GM19238 (cell line): ENCODE results near the gene RHBG.
"Not testable (repeated sequence)": the region's sequence is repeated elsewhere in the genome, so short reads cannot be mapped to it uniquely, and the experiment has no call there.

Source experiments
- DNase-seq: peaks from one replicate; pipeline ENCODE4 v3.0.0; 2011; ENCODE audit warnings: low spot score; ENCODE audit not compliant: insufficient read length

Gene RHBG

GRCh38 chr1:156368889-156369684 is at the start of gene RHBG:
Gene RHBG (plus strand): TSS chr1:156369211. CDS start chr1:156369250, 39 bp downstream.
- no peak for DNase-seq

- no peak for DNase-seq
These were observed 49.3 kb upstream of the RHBG start for GRCh38 chr1:156319664-156320063.

- no peak for DNase-seq
These were observed 48.5 kb upstream of the RHBG start for GRCh38 chr1:156320560-156320959.

GRCh38 chr1:156323179-156323578 is 45.8 kb upstream of the RHBG start:
- DNase-seq = not testable (repeated sequence)

- DNase-seq = no peak
These were observed 32.8 kb upstream of the RHBG start for GRCh38 chr1:156336242-156336641.

- DNase-seq = no peak
These were observed 31.7 kb upstream of the RHBG start for GRCh38 chr1:156337052-156337887.

- no peak for DNase-seq
These were observed 31.2 kb upstream of the RHBG start for GRCh38 chr1:156337888-156338179.

- DNase-seq = peak; percentile 94
These were observed 30.6 kb upstream of the RHBG start, which contains the start of the genes CCT3 and TSACC for GRCh38 chr1:156338180-156338976. Gene CCT3 (minus strand): TSS chr1:156338292. CDS start chr1:156338184, 108 bp downstream. Gene TSACC (plus strand): TSS chr1:156338526. CDS start chr1:156339758, 1,232 bp downstream.

GRCh38 chr1:156342166-156342955 is 26.6 kb upstream of the RHBG start:
- DNase-seq = no peak

GRCh38 chr1:156344409-156344808 is 24.6 kb upstream of the RHBG start:
- no peak for DNase-seq

- not testable (repeated sequence) for DNase-seq
These were observed 23.0 kb upstream of the RHBG start for GRCh38 chr1:156346035-156346434.

- no peak for DNase-seq
These were observed 22.4 kb upstream of the RHBG start for GRCh38 chr1:156346636-156347035.

- DNase-seq = no peak
These were observed 21.7 kb upstream of the RHBG start for GRCh38 chr1:156347331-156347730.

- not testable (repeated sequence) for DNase-seq
These were observed 16.5 kb upstream of the RHBG start for GRCh38 chr1:156352481-156352880.

GRCh38 chr1:156356262-156356874 is 12.6 kb upstream of the RHBG start:
- no peak for DNase-seq

- peak; percentile 90 for DNase-seq
These were observed 12.0 kb upstream of the RHBG start for GRCh38 chr1:156356875-156357534.

GRCh38 chr1:156357977-156358376 is 11.0 kb upstream of the RHBG start:
- no peak for DNase-seq

- DNase-seq = no peak
These were observed 10.4 kb upstream of the RHBG start for GRCh38 chr1:156358641-156359040.

GRCh38 chr1:156359249-156359648 is 9.8 kb upstream of the RHBG start:
- no peak for DNase-seq

- no peak for DNase-seq
These were observed 9.0 kb upstream of the RHBG start for GRCh38 chr1:156359973-156360372.
